Stimulated activated CD4-positive, alpha-beta T cell treated with anti-CD3 and anti-CD28 coated beads, Interleukin-2, amount 100 ng/mL, for 48 hours (primary cell): Measurements from ENCODE around the gene MYL3.
A peak's percentile ranks its signal among the peaks of the same experiment; 100 is the strongest.
"Not testable (repeated sequence)": the region's sequence is repeated elsewhere in the genome, so short reads cannot be mapped to it uniquely, and the experiment has no call there.

Experiments used
- DNase-seq, 2 donors: peaks; one replicate each; pipeline ENCODE4 v3.0.0-alpha.2; 2020

The MYL3 gene

GRCh38 chr3:46821553-46821952, 41.7 kb downstream of the MYL3 start:
- DNase-seq, result no peak

- no peak for DNase-seq
Observed at GRCh38 chr3:46820852-46821251, 42.4 kb downstream of the MYL3 start.

- peak; percentile 67 to 73 for DNase-seq
Observed at GRCh38 chr3:46812237-46812791, 50.9 kb downstream of the MYL3 start.

GRCh38 chr3:46811615-46812236, 51.5 kb downstream of the MYL3 start:
- DNase-seq, result no peak

- not testable (repeated sequence) for DNase-seq
Observed at GRCh38 chr3:46808766-46809165, 54.5 kb downstream of the MYL3 start.
